HepG2 (cell line): ENCODE measurements around the gene PTK7. TPM values are rescaled to one million over a fixed set of nuclear protein-coding genes. Genes with fewer than 3 reads are reported as not detected.

Experiments
- ARNT ChIP-seq: fragments of 450-650 bp; IDR thresholded peaks from 2 replicates; pipeline ENCODE4 v1.6.1; 2017
- E2F1 ChIP-seq: sonication (generic); formaldehyde crosslinking; IDR thresholded peaks from 2 replicates; pipeline ENCODE4 v1.5.0; 2020; ENCODE audit warnings: missing genetic modification reagents
- ERF ChIP-seq: IDR thresholded peaks from 2 replicates; pipeline ENCODE4 v1.6.1; 2018; ENCODE audit warnings: missing biosample characterization, missing genetic modification reagents
- HBP1 ChIP-seq: IDR thresholded peaks from 2 replicates; pipeline ENCODE4 v1.6.1; 2016; ENCODE audit warnings: low read depth, control low read depth
- MED8 ChIP-seq: sonication (generic); formaldehyde crosslinking; IDR thresholded peaks from 2 replicates; pipeline ENCODE4 v1.8.1; 2023; ENCODE audit warnings: mild to moderate bottlenecking, missing genetic modification reagents; ENCODE audit not compliant: insufficient replicate concordance
- MLXIP ChIP-seq: sonication (generic); formaldehyde crosslinking; IDR thresholded peaks from 2 replicates; pipeline ENCODE4 v1.9.0; 2021; ENCODE audit warnings: missing genetic modification reagents, borderline replicate concordance
- THAP9 ChIP-seq: sonication (generic); formaldehyde crosslinking; IDR thresholded peaks from 2 replicates; pipeline ENCODE4; 2020; ENCODE audit warnings: missing genetic modification reagents, mild to moderate bottlenecking, borderline replicate concordance
- THYN1 ChIP-seq: sonication (generic); formaldehyde crosslinking; IDR thresholded peaks from 2 replicates; pipeline ENCODE4 v1.8.1; 2023; ENCODE audit warnings: low read depth, mild to moderate bottlenecking, moderate library complexity, missing genetic modification reagents, borderline replicate concordance
- ZNF101 ChIP-seq: sonication (generic); formaldehyde crosslinking; IDR thresholded peaks from 2 replicates; pipeline ENCODE4 v1.4.0; 2020; ENCODE audit warnings: mild to moderate bottlenecking, low read depth, missing genetic modification reagents, borderline replicate concordance
- ZNF275 ChIP-seq: sonication (generic); formaldehyde crosslinking; IDR thresholded peaks from 2 replicates; pipeline ENCODE4 v1.8.0; 2022; ENCODE audit warnings: missing genetic modification reagents, mild to moderate bottlenecking, inconsistent platforms, borderline replicate concordance
- ZNF354B ChIP-seq: sonication (generic); formaldehyde crosslinking; IDR thresholded peaks from 2 replicates; pipeline ENCODE4 v1.8.0; 2022; ENCODE audit warnings: mild to moderate bottlenecking, missing genetic modification reagents
- ZNF543 ChIP-seq: sonication (generic); formaldehyde crosslinking; IDR thresholded peaks from 2 replicates; pipeline ENCODE4 v1.4.0; 2020; ENCODE audit warnings: mild to moderate bottlenecking, missing genetic modification reagents
- ZNF577 ChIP-seq: sonication (generic); formaldehyde crosslinking; IDR thresholded peaks from 2 replicates; pipeline ENCODE4 v1.4.0; 2020; ENCODE audit warnings: mild to moderate bottlenecking, low read depth, missing genetic modification reagents, borderline replicate concordance
- ZNF781 ChIP-seq: sonication (generic); formaldehyde crosslinking; IDR thresholded peaks from 2 replicates; pipeline ENCODE4 v1.5.1; 2020; ENCODE audit warnings: borderline replicate concordance, mild to moderate bottlenecking, missing genetic modification reagents; ENCODE audit errors: not compliant biosample characterization
- polyA plus RNA-seq, 8 experiments: library from polyadenylated mRNA; depleted of rRNA in 3 of 8; stranded (reverse) in 7 of 8; unstranded in 1 of 8; fragments of >200 nt; fragmentation: Illumina TruSeq in 4 of 8; extraction: Trizol in 4 of 8; gene quantifications; 2 replicates each; pipeline versions ENCODE4 v1.2.1 to v1.2.3, GENCODE V29; 2011 to 2016; ENCODE audit warnings: low read depth in 4 of 8, missing spikeins in 1 of 8, mixed read lengths in 1 of 8; ENCODE audit not compliant: insufficient read depth in 1 of 8
- total RNA-seq, 5 experiments: library from RNA; depleted of rRNA; stranded (reverse); fragments of >200 nt; fragmentation: Illumina TruSeq; extraction: Trizol; gene quantifications; 2 replicates each; pipeline ENCODE4 v1.2.3, GENCODE V29; 2016; ENCODE audit warnings: low read depth in 1 of 5

Gene PTK7
- total and polyA plus RNA-seq, 2 of the 13 experiments (the other 11 are each of a cell fraction or from before 2014, with no cell fraction given): 98.5 to 99.8 TPM

- TF ChIP-seq ZNF354B (CRISPR knock-in tag) (no peak), THYN1 (CRISPR knock-in tag) (no peak), E2F1 (CRISPR knock-in tag) (no peak; the same call in none of the 2 replicates), MED8 (CRISPR knock-in tag) (peak; percentile 70), ARNT (no peak), HBP1 (CRISPR knock-in tag) (peak; percentile 75), ERF (peak; percentile 93), THAP9 (CRISPR knock-in tag) (peak; percentile 99), ZNF577 (CRISPR knock-in tag) (no peak), ZNF543 (CRISPR knock-in tag) (0 out of 2 replicates have a peak, but pooled peaks have one; percentile 76), ZNF275 (CRISPR knock-in tag) (peak; percentile 99), ZNF781 (CRISPR knock-in tag) (peak; percentile 60), ZNF101 (CRISPR knock-in tag) (0 out of 2 replicates have a peak, but pooled peaks have one; percentile 87), MLXIP (CRISPR knock-in tag) (no peak; the same call in 1 of the 2 replicates)
These were observed 106.1 kb downstream of the PTK7 start, which contains the start of gene CUL9 (continued) for GRCh38 chr6:43181942-43182860.
